DMS114 treated with DMSO at 0.1 percent for 48 hours (cell line): ENCODE results near the gene CYP19A1.

ENCODE experiments used
- DNase-seq: peaks from one replicate; lab custom pipeline; 2025; ENCODE audit not compliant: unreplicated experiment; lab: John Stamatoyannopoulos, UW

Gene CYP19A1

GRCh38 chr15:51363383-51363782 is 25.0 kb upstream of the CYP19A1 start:
- DNase-seq = no peak

- no peak for DNase-seq
These were observed 21.6 kb upstream of the CYP19A1 start for GRCh38 chr15:51359981-51360380.

GRCh38 chr15:51356983-51357382 is 18.6 kb upstream of the CYP19A1 start:
- no peak for DNase-seq

DNA sequence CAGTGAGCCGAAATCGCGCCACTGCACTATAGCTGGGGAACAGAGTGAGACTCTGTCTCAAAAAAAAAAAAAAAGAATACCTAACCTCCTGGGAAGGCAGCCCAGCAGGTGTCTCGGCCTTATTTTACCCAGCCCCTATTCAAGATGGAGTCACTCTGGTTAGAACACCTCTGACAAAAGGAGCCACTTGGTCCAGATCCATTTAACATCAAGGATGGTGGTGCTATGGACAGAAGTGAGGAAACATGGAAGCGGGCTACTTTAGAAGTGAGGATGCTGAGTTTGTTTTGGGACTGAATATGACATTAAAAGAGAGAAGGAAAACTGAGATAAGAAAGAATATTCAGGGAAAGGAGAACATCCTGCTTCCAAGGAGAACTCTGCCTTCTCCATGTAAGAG is 17.8 kb upstream of the CYP19A1 start:
- no peak for DNase-seq

DNA sequence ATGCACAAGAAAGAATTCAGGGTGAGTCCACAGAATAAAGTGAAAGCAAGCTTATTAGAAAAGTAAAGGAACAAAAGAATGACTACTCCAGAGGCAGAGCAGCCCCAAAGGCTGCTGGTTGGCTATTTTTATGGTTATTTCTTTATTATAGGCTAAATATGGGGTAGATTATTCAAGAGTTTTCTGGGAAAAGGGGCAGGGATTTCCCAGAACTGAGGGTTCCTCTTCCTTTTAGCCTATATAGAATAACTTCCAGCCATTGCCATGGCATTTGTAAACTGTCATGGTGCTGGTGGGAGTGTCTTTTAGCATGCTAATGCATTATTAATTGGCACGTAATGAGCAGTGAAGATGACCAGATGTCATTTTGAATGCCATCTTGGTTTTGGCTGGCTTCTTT is 16.7 kb upstream of the CYP19A1 start:
- DNase-seq = no peak

- DNase-seq = no peak
These were observed 15.6 kb upstream of the CYP19A1 start for GRCh38 chr15:51353976-51354375.

- DNase-seq = no peak
These were observed 12.3 kb upstream of the CYP19A1 start for GRCh38 chr15:51350723-51351122.

DNA sequence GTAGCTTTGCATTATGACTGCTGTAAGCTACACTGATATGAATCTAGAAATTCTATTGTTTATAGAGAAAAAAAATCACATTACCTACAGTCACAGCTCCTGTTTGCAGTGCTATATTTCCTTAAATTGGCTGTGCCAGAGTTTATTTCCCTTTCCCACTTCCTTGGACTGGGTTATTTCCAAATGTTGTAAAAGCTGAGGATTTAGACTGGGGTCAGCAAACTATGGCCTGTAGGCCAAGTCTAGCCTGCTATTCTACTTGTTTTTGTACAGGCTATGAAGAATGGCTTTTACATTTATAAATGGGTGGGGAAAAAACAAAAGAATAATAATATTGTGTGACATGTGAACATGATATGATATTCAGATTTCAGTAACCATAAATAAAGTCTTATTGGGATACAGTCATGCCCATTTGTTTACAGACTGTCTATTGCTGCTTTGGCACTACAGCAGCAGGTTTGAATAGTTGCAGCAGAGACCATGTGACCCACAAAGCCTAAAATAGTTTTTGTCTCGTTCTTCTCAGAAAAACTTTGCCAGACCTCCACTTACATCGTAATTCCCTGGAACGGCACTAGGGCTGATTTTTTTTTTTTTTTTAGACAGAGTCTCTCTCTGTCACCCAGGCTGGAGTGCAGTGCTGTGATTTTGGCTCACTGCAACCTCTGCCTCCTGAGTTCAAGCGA is 10.9 kb upstream of the CYP19A1 start:
- no peak for DNase-seq

- DNase-seq = no peak
These were observed 10.3 kb upstream of the CYP19A1 start for GRCh38 chr15:51348688-51349087.

DNA sequence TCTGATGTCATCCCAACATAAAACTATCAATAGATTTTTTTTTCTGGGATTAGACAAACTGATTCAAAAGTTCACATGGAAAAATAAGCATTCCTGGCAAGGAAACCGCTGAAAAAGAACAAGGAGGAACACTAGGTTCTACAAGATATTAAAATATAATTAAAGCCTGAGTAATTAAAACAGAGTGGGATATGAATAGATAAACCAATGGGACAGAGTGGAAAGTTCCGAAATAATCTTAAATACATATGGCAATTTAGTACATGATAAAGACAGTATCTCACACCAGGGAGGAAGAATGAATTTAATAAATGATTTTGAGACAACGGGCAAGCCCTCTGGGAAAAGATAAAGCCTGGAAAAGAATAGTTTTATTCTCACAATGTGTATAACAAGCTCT is 7.7 kb upstream of the CYP19A1 start:
- no peak for DNase-seq

DNA sequence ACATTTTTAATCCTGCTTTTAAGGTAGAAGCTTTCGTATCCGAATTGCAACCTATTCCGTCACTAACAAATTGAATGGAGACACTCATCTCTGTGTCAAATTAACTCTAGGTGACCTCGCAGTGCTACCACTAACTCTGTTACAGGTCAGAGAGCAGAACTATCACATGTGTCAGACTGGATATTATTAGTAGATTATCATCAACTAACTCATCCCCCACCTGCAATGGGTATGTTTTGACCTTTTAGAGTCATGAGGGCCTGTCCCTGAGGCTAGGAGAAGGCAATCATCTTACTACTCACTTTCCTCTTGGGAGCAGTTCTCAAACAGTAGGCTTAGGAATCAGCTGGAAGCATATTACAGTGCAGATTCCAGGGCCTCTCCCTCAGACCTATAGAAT is 5.1 kb upstream of the CYP19A1 start:
- no peak for DNase-seq

DNA sequence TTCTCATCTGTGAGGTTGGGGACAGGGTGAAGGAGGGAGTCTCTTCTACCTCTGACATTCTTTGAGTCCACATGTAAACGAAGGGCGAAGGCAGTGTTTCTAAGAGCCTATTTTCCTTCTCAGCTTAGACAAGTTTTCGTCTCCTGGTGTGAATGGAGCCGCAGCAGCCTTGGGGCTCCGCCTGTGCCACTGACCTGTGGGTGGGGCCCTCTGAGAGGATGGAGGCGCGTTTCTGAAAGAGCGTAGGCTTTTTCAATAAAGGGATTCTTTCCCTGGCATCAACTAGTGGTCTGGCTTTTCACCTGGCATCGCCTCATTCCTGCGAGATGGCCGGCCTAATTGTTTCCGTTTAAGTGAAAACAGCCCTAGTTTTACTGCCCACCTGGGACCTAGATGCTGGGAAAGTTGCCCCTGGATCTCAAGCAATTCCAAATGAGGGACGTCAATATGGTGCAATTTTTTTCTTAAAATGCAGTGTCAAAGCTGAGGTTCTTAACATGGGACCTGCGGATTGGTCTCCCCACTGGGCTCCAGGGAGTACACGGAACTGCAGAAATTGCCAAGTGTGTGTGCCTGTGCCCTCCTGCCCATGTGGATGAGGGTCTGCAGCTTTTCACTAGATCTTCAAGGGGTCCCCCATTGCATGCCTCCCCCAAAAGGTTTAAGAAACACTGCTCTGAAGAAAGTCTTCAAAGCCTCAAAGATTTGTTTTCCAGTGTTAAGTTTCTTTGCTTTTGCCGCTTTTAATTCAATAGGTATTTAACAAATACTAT is 4.0 kb upstream of the CYP19A1 start:
- no peak for DNase-seq

DNA sequence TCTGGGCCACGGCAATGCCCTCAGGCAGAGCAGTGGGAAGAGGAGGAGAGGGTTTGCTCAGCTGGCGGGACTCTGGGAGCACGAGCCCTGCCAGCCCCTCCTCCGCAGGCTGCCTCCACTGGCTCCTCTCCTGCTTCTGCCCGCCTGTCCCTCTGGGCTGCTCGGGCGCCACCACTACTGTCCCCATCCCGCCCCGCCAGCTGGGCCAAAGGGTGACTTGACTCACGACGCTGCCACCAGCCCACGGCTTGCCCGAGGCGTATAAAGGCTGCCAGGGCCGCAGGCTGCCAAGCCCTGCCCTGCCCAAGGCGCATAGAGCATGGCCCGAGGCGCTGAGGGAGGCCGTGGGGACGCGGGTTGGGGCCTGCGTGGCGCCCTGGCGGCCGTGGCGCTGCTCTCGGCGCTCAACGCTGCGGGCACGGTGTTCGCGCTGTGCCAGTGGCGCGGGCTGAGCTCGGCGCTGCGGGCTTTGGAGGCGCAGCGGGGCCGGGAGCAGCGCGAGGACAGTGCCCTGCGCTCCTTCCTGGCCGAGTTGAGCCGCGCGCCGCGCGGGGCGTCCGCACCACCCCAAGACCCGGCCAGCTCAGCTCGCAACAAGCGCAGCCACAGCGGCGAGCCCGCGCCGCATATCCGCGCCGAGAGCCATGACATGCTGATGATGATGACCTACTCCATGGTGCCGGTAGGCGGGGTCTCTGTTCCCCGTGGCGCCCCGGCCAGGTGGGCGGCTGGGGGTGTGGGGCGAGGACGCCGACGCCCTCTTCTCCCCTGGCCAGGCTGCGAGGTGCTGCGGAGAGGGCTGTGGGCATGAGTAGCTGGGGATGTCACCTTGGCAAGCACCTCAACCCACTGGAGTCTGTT is 3.2 kb upstream of the CYP19A1 start, which contains the start of gene GLDN:
Gene GLDN (plus strand): TSS at position 290 of the 861 bp plus-strand sequence. CDS start 30 bp downstream, at position 320.
- no peak for DNase-seq

GRCh38 chr15:51335538-51336410 is 2.6 kb downstream of the CYP19A1 start:
- no peak for DNase-seq

- DNase-seq = no peak
These were observed 3.3 kb downstream of the CYP19A1 start for GRCh38 chr15:51335087-51335486.

DNA sequence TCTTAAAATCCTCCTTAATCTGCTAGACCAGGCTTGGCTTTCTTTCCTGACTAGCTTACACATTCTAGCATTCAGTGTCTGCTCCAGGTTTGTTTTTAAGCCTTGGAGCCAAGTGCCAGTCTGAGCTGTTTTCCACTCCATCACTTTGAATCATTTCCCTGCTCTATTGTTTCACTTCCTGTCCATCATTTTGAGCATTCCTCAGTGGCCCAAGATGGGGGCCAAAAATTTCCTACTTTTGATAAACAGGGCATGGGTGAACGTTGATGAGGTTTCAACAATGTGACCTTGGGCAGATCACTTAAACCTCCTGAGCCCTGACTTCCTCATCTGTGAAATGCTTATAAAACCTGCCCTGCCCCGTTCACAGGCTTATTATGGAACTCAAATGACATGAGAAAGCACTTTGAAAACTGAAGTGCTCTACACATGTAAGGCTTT is 4.4 kb downstream of the CYP19A1 start:
- no peak for DNase-seq

DNA sequence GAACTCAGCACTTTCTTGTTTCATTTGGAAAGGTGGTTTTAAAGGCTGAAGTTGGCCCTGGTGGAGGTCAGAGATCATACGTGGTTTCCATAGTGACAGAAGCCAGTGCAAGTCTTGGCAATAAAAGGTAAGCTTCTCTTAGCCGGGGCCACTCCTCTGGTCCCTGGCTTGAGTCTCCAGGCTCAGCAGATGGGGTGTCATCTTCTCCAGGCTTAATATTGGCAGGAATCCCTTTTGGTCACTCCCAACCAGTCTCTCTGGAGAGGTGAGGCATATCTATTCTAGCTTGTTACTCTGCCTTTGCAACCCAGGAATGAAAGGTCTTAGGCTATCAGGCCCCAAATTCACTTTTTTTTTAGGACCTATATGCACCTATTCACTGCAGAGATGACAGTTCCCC is 4.8 kb downstream of the CYP19A1 start:
- no peak for DNase-seq

DNA sequence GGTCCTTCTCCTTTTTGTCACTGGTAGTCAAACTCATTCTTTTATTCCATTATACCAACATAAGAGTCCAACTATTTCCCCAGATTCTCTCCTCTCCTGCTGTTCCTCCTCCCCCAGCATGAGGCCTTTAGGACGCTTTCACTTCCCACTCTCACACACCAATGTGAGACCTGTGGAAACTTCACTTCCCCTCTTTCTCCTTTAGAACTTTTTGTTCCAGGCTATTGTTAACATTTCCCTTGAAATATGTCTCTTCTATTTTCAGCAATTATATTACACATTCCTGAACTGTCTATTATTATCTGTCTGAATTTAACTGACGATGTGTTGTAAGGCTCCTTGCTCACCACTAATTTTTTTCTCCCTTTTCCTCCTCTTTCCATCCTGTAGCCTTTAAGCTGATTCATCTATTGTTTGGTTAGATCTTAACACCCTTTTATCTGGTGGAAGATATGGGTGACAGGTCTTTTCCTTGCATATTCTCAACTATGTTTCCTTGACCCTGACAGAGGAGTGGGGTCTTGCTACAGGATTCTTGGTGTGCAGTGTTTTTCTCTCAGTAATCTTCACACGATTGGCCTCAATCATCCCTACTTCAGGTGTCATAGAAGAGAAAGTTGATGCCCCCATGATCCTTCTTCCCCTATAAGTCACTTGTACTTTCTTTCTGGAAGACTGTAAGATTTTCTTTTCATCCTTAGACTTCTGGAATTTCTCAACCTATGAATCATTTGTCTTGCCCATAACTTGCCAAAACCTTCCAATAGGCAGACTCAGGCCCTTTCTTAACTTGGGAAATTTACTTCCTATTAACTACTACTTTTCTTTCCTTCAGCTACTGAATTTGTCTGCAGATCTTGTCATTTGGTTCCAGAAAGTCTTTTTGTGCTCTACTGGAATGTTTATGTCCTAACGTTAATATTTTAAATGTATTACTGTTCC is 5.9 kb downstream of the CYP19A1 start:
- no peak for DNase-seq

DNA sequence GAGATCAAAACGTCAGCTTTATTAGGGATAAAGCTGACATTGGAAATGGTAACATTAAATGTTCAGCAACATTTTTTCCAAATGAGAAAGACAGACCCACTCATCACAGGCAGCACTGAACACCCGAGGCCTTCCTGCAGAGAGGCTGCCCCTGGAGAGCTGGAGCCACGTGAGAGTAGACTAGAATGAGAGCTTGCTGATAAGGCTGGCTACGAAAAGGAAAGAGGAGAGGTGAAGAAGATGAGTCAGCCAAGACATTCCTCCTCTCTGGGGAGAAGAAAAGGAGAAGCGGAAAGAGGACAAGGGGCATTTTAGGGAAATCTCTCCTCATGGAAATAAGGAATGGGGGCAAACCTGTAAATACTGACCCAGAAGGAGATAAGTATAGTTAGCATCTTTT is 7.3 kb downstream of the CYP19A1 start:
- DNase-seq = no peak
